ENCODE measurements around the gene C11orf68.

C11orf68 gene

DNA sequence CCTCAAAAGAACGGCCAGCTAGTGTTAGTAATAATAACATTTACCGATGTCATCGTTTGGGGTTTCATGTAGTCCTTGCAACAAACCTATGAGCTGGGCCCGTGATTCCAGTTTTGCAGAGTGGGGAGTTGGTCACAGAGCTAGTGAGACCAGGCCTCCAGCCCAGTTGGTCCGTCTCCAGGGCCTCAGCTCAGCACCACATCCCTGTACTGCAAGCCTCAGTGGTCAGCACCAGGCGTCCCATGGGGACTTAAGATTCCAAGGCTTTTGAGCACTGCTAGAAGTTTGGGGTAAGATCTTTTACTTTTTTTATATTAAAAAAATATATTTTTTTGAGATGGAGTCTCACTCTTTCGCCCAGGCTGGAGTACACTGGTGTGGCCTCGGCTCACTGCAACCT, 25.3 kb upstream of the C11orf68 start:
- no peak for DNase-seq

DNA sequence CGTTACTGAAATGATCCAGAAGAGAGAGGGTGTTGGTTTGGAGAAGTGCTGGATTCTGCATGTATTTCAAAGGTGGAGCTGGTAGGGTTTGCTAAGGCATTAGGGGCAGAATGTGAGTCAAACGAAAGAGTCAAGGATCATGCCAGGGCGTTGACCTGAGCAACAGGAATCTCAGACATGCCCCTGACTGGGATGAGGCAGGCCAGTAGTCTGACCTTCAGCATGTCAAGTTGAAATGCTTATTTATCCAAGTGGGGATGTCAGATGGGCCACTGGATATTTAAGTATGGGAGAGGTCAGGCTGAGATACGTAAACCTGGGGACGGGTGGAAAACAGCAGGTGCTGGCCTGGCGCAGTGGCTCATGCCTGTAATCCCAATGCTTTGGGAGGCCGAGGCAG, 23.7 kb upstream of the C11orf68 start:
- no peak for DNase-seq

DNA sequence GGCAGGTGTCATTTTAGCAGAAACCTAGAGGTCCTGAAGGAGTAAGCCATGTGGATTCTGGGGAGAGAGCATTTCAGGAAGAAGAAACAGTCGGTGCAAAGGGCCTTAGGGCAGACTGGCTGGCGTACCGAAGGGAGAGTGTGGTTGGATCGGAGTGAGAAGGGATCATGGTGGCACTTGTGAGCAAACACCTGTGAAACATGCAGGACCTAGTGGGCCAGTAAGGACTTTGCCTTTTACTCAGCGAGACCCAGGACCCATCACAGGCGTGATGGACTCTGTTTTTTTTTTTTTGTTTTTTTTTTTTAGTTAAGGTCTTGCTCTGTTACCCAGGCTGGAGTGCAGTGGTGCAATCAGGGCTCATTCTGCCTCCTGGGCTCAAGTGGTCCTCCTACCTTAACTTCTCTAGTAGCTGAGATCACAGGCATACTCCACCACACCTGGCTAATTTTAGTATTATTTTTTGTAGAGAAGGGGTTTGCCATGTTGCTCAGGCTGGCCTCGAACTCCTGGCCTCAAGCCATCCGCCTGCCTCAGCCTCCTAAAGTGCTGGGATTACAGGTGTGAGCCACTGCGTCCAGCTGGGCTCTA, 23.0 kb upstream of the C11orf68 start:
- DNase-seq = no peak

DNA sequence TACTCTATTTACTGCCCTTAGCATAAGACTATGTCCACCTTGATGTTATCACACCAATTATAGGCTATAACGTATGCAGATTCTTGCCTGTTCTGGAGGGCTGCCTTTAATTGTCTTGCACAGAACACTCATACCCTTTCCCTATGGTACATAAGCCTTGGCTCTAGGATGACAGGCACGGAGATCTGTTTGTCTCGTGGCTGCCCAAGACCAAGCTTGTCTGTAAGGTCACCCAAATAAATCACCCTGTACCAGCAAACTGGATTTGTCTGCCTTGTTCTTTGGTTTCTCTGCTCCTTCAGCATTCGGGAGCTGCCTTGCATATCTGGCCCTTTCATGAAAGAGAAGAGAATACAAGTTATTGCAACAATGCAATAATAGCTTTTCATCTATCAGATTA, 18.9 kb upstream of the C11orf68 start:
- no peak for DNase-seq

DNA sequence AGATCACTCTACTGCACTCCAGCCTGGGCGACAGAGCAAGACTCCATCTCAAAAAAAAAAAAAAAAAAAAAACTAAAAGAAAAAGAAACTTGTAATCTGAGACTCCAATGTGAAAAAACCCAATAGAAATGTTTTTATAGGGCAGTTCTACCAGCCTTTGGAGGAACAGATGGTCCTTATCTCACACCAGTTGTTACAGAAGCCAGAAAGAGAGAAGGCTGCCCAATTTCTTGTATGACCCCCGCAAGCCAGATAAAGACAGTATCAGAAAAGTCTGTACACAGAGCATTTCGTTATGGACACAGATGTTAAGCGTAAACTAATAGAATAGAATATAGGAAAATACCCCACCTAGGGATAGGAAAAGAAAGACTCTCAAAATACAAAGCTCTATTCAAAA, 15.2 kb upstream of the C11orf68 start:
- no peak for DNase-seq

DNA sequence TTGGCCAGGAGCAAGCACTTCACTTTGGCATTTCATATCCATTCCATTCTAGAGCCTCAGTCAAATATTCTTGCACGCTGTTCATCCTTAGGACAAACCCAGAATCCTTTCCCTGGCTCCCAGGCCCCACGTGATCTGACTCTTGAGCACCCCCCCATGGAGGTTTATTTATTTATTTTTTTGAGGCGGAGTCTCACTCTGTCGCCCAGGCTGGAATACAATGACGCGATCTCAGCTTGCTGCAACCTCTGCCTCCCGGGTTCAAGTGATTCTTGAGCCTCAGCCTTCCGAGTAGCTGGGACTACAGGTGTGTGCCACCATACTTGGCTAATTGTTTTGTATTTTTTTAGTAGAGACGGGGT, 13.7 kb upstream of the C11orf68 start:
- no peak for DNase-seq

DNA sequence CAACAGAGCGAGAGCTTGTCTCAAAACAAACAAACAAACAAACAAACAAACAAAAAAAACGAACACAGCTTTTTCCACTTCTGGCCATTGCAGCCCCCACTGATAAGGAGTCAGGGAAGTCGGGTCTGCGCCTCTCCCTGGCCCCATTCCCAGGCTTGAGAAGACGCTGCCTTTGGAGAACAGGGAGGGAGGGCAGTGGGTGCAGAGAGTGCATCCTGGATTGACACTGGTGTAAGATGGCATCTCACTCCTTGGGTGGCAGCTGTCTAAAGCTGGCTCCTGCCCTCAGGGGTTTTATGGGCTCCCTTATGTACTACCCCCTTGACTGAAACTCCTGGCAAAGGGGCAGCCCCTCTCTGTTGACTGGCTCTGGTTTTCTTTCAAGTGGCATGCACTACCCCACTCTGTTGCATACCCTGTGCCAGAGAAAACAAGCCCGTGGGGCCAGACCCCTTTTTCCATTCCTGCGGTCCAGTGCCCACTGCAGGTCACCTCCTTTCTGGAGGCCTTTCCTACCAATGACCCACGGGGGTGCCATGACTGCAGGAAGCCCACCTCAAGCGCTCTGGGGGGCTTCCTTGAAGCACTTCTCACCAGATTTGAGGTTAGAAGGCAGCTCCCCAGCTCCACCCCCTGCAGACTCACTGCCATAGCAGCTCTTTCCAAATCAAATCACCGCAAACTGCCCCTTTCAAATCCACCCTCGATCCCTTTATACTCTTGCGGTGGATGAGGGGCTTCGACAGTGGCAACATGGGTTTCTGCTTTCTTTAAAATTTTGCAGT, 13.1 kb upstream of the C11orf68 start:
- DNase-seq = no peak

DNA sequence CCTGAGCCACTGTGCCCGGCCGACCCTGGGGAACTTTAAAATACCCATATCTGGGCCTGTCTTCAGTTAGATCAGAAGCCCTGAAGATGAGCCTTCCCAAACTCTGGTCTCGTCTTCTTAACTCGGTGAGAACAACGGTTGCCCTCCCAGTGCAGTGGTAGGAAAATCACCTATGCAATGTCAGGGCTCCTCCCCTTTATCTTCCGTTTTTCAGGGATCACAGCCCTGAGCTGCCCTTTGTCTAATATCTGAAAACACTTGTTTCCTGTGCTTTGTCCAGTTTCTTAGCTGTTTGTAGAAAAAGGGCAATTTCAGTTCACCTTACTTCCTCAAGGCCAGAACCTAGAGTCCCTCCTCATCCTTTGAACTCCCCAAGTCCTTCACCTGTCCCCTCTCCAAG, 9.8 kb upstream of the C11orf68 start:
- DNase-seq = no peak

DNA sequence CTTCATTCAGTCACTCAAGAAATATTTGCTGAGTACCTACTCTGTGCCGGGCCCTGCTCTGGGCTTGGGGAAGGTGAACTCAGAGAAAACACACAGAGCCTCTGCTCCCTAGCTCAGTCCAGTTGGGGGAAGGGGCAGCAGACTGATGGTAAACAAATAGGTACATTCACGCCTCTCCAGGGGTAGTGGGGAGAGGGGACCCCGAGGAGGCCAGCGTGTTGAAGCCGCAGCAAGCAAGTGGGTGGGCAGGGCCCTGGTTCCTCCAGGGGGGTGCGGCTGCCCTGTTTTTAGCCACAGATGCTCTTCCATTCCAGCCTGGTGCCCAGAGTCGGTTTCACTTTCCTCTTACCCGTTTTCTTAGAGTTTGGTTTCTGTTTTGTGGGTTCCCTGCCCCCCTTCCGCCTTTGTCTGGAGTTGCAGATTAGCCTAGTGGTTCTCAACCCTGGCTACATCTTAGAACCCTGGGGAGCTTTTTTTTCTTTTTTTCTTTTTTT, 9.1 kb upstream of the C11orf68 start:
- peak; percentile 88 for DNase-seq

DNA sequence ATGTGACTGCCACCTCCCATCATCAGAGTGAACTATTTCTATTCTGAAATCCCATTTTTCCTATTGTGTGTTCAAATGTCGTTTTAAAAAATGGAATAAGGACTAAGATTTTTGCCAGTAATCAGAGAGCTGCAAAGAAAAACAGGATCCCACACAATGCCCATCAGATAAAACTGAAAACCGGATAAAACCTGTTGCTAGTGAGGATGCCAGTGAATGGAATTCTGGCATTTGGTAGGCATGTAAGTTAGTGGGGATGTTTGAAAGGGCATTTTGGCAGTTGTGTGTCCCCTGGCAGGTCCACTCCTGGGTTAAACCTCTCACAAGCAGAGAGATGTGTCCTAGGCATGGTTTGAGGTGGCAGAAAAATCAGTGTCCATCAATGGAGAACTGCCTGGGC, 6.5 kb upstream of the C11orf68 start:
- DNase-seq = no peak

DNA sequence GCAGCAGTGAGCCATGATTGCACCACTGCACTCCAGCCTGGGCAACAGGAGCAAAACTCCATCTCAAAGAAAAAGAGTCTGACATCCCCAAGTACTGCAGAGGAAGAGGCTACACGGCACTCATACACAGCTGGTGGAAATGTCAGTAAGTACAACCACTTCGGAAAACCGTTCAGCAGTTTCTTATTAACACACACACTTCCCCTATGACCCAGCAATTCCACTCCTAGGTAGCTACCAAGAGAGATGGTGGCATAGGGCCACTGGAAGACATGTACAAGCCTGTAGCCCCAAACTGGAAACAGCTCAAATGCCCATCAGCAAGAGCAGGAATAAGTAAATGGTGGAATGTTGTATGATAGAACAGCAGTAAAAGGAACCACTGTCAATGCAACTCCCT, 3.7 kb upstream of the C11orf68 start:
- no peak for DNase-seq

DNA sequence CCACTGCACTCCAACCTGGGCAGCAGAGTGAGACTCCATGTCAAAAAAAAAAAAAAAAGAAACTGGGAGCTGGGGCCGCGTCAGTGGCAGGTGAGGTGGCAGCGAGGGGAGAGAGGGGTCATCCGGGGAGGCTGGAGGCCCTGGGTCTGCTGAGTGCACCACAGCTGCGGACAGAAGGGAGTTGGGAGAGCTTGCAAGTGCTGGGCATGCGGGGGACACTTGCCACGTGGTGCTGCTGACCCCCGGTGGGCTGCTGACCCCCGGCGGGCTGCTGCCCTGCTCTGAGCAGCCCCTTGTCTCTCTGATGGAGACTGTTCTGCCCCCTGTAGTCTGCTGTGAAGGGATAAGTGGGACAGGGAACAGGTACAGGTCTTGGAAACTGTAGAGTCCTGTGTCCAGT, 3.0 kb upstream of the C11orf68 start:
- DNase-seq = no peak

DNA sequence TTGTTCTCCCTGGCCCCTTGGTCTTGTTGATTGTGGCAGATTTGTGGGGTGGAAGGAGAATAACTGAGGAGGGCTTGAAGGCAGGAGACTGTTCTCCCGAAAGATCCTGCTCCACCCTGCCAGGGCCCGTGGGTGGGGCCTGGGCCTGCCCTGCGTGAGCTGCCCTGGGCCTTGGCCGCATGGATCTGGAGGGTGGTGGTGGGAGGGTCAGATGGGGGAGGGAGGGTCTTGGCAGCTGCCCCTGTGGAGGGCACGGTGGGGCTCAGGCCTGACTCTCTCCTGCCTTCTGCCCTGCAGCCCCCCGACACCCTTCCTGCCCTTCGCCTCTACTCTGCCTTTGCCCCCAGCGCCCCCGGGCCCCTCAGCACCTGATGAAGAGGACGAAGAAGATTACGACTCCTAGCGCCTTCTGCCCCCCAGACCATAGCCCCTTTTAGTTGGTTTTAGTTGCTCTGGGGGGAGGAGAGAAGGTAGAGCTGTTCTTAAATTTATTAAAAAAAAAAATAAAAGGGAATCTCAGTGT, 2.2 kb upstream of the C11orf68 start:
- DNase-seq = no peak

DNA sequence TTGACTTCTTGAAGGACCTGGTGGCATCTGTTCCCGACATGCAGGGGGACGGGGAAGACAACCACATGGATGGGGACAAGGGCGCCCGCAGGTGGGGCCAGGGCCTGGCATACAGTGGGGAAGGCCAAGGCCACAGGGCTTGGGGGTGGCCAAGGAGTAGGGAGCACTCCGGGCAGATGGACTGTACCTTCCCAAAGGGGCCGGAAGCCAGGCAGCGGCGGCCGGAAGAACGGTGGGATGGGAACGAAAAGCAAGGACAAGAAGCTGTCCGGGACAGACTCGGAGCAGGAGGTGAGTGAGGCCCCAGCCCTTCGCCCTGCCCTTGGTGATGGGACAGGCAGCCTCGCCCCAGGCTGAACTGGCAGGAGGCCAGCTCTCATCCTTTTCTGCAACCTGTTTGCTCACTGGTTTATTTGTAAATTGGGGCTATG, 1.5 kb upstream of the C11orf68 start:
- no peak for DNase-seq

DNA sequence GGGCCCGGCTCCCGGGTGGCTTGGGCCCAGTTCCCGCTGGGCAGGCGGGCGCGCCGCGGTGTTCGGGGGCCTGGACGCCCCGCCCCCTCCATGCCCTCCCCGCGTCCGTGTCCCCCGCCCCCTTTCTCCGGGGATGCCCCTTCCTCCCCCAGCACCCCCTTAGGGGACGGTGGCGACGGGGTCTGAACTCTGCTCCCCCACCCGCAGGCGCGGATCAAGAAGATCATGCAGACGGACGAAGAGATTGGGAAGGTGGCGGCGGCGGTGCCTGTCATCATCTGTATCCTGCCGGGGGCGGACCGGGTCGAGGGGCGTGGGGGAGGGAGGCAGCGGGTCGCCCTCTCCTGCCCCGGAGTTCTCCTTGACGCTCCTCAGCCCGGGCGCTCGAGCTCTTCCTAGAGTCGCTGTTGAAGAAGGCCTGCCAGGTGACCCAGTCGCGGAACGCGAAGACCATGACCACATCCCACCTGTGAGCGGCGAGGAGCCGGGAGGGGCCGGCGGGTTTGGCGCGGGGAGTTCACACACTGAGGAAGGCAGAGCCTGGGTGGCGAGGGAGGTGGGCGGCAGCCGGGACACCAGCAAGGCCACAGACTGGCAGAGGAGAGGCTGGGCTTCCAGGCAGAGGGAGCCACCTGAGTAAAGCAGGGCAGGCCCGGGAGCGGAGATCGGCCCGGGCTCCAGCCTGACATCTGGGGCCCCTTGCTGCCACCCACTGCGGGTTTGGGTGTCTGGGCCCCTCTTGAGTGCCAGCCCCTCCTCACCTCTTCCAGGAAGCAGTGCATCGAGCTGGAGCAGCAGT, 910 bp upstream of the C11orf68 start:
- DNase-seq = peak; percentile 36

DNA sequence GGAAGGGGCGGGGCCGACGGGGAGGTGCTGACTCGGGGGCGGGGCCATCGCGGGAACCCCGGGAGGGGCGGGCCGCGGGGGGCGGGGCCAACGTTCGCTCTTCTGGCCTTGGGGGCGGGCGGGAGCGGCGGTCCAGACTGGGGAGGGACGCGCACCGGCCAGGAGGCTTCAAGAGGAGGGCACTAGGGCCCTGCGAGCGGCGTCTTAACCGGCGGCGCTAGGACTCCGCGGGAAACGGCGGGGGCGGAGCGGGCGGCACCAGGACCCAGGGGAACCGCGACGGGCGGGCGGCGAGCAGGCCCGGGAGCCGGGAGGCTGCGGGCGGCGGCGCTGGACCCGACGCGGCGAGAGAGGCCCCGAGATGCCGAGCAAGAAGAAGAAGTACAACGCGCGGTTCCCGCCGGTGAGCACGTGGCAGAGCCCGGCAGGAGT, 295 bp upstream of the C11orf68 start, which contains the start of gene DRAP1:
Gene DRAP1 (plus strand): TSS at position 286 of the 432 bp plus-strand sequence. CDS start 76 bp downstream, at position 362.
- peak; percentile 98 for DNase-seq

DNA sequence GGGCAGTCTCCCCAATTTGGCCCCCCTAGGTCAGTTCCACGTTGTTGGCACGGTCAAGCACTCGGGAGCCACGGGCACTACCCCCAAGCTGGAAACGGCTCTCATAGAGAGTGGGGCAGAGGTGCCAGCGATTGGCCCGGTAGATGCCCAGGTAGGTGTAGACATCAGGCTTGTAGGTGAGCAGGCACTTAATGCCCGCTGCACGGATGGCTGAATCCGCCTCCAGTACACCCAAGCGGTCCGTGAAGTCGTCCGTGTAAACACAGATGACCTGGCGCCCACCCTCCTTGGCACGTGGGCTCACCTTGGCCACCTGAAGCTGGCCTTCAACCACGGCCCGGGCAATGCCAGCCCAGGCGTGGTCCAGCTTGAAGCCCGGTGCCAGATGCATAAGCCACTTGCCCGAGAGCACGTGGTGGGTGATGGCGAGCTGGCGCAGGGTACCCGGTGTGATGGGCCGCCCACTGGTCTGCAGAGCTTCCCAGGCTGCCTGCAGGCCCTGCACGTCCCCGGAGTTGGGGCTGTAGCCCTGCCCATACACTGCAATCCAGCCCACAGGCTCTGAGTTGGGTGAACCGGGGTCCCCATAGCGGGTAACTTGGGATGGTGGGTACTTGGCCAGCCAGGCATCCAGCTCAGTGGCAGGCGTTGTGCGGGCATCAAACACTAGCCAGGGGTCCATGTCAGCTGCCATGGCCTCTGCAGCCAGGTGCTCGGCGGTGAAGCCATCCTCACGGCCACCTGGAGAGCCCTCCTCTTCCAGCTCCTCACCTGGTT, 1.2 kb downstream of the C11orf68 start:
- no peak for DNase-seq

DNA sequence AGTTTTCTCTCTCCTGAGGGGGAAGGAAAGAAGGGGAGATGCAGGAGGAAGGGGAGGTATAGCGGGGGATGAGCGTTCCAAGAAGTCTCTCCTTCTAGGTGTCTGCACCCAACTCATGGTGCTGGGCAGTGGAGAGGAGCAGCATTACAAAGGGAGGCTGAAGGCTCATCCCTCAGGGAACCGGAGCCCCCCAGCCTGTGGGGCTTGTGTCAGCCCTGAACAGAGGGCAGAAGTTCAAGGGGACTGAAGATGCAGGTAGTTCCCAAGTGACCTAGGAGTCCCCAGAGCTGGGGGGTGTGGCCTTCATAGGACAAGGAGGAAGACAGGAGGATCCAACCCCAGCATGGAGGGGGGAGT, 1.8 kb downstream of the C11orf68 start:
- no peak for DNase-seq

DNA sequence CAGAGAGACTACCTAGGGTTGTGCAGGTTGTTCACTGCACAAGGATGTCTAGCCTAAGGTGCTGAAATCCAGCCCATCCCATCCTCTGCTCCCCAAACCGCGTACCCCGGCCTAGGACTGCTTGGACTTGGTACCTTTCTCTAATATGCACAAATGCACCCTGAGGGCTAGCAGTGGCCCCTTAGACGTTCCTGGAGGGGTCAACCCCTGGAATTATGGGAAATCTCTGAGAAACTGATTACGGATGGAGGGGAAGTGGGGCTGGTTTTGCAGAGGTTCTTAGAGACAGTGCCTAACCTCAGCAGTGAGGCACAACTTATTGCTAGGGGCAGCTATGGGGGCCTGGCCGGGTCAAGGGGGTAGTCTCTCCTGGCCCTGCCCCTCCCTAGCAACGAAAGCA, 2.5 kb downstream of the C11orf68 start:
- DNase-seq = no peak

DNA sequence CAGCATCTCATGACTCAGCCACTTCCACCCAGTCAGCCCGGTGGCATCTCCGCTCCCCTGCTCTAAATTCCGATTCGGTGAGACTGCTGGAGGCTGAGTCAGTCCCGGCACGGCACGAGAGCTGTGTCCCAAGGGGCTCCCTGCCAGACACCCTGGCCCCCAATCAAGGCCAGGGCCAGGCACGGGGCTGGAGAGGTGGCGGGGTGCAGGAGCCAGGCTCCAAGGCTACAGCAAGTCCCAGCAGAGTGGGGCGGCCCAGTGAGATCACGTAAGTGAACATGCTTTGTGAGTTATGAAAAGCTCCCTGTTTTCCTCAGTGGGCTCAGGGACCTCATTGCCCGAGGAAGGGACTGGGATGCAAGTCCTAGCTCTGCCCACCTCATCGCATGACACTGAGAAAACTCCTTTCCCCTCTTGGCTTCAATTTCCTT, 3.0 kb downstream of the C11orf68 start:
- DNase-seq = no peak

DNA sequence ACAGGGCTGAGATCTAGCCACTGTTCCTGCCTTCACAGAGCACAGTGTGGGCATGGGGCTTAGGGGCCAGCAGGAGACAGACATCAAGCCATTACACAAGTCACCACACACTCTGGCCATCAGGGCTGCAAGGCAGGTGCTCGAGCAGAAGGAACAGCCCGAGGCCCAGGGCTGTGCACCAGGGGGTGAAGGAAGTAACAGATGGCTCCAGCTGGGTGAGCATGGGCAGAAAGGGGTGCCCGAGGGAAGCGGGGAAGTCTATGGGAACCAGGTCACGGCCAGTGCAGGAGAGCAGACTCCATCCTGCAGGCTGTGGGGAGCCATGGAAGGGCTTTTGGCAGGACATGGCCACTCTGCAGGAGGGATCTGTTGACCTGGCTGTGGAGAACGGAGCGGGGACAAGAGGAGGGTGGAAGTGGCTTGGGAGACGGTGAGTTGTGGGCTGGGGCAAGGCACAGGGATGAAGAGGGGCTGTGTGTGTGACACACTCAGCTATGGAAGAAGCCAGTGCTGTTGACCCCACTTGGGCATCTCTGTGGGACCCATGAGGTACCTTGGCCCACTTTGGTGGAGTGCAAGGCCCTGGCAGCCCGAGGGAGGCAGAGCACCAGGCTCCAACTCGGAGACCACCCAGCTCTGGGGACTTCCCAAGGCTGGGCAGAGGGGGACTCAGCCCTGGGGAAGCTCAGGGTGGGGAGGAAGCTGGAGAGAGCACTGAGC, 3.6 kb downstream of the C11orf68 start:
- DNase-seq = no peak

DNA sequence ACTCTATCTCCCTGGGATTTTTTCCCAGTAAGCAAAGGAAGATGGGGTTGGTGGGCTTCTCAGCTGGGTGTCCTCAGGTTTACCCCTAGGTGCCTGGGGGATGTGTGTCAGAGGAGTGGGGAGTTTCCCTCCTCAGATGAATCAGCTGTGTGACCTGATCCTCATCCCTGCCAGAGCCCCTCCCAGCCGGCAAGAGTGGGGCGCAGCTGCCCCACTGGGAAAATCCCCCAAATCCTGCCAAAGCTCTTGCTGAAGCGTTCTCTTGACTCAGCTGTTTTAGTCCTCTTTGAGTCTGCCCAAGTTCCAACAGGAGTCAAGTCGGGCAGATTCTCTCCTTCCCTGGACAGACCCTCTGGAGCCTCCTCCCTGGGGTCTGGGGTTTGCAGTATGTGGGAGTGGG, 6.0 kb downstream of the C11orf68 start:
- no peak for DNase-seq
